IMR-90 (cell line): ENCODE results near the gene TSPAN3.

Source experiments
- CTCF ChIP-seq: conservative IDR thresholded peaks from 2 replicates; pipeline ENCODE4 v1.5.1; 2012; ENCODE audit warnings: mild to moderate bottlenecking, low read depth, low read length, improper control_type of control experiment
- ELK1 ChIP-seq: fragments of 150-350 bp; IDR thresholded peaks from 2 replicates; pipeline ENCODE4 v1.6.1; 2016; ENCODE audit warnings: low read depth, mild to moderate bottlenecking, low read length, moderate library complexity, borderline replicate concordance
- MXI1 ChIP-seq: IDR thresholded peaks from 2 replicates; pipeline ENCODE4 v1.6.1; 2012; ENCODE audit warnings: low read depth, mild to moderate bottlenecking, low read length, moderate library complexity, borderline replicate concordance
- NFE2L2 ChIP-seq: fragments of 150-350 bp; IDR thresholded peaks from 2 replicates; pipeline ENCODE4 v1.6.1; 2016; ENCODE audit warnings: low read depth, mild to moderate bottlenecking, low read length
- POLR2A ChIP-seq: IDR thresholded peaks from 2 replicates; pipeline ENCODE4 v1.6.1; 2012; ENCODE audit warnings: mild to moderate bottlenecking, low read depth, low read length
- RAD21 ChIP-seq: IDR thresholded peaks from 2 replicates; pipeline ENCODE4 v1.6.1; 2012; ENCODE audit warnings: low read length, improper control_type of control experiment
- SMC3 ChIP-seq: fragments of 150-350 bp; IDR thresholded peaks from 2 replicates; pipeline ENCODE4 v1.6.1; 2016; ENCODE audit warnings: low read depth, mild to moderate bottlenecking, antibody characterized with exemption, low read length, moderate library complexity

- TF ChIP-seq RAD21 (no peak), CTCF (no peak), NFE2L2 (no peak), MXI1 (no peak), POLR2A (no peak), ELK1 (no peak), SMC3 (no peak)
Measured at GRCh38 chr15:77023576-77024272, 47.2 kb downstream of the TSPAN3 start.
